Pancreas (tissue), 10 donors: ENCODE results near the gene FADS6. TPM values are rescaled to one million over a fixed set of nuclear protein-coding genes. Genes with fewer than 3 reads are reported as not detected.

Experiments used
- ATAC-seq, 4 donors: fragments of 200-7000 bp; cut with Tn5 transposase; one replicate each; pipeline versions ENCODE4 v1.8.0 to v1.9.1; 2020; ENCODE audit warnings: mild to moderate bottlenecking in 4 of 4, moderate library complexity in 4 of 4
- DNase-seq, 6 donors: peaks; one replicate each; pipeline ENCODE4 v3.0.0-alpha.2; 2020
- FAIRE-seq: peaks from 2 replicates; lab custom pipeline; 2012; peaks lifted over from hg19 to GRCh38; lab: Jason Lieb, UNC
- H3K27ac ChIP-seq, 4 donors: fragments of 200-600 bp; sonication (generic); 1 replicate in 3 of 4; 2 replicates in 1 of 4; pipeline versions ENCODE4 v1.5.0 to v1.8.0; 2020
- H3K27me3 ChIP-seq, 4 donors: fragments of 200-600 bp; one replicate each; pipeline ENCODE4 v1.8.0; 2021
- H3K36me3 ChIP-seq, 3 donors: fragments of 200-600 bp; sonication (generic) in 1 of 3; one replicate each; pipeline versions ENCODE4 v1.5.0 to v1.8.0; 2020 to 2021
- H3K4me1 ChIP-seq, 3 donors: fragments of 200-600 bp; one replicate each; pipeline ENCODE4 v1.8.0; 2021
- H3K4me3 ChIP-seq, 4 donors: fragments of 200-600 bp; sonication (generic) in 2 of 4; one replicate each; pipeline versions ENCODE4 v1.5.0 to v1.8.0; 2020 to 2021
- H3K9me3 ChIP-seq, 4 donors: fragments of 200-600 bp; one replicate each; pipeline ENCODE4 v1.8.0; 2021
- CTCF ChIP-seq, 4 donors: fragments of 200-600 bp; sonication (generic) in 3 of 4; IDR thresholded peaks; one replicate each; pipeline versions ENCODE4 v1.5.0 to v1.8.0; 2021; ENCODE audit warnings: antibody characterized with exemption in 4 of 4
- WGBS, 2 donors: extraction: QIAGEN DNeasy Blood & Tissue Kit; methylation state at CpG; one replicate each; pipeline ENCODE4 v1.1.7; 2013; 5-methylcytosine and 5-hydroxymethylcytosine counted together
- intact Hi-C, 3 donors: fragments of 100-400 bp; cut with DNase I; formaldehyde crosslinking; loops; one replicate each; pipeline versions ENCODE4 v1.11.1 to v1.14.2; 2022
- polyA plus RNA-seq, 2 donors: library from polyadenylated mRNA; stranded (reverse); fragments of 200-250 nt; gene quantifications; one replicate each; pipeline ENCODE4 v1.2.3, GENCODE V29; 2013
- total RNA-seq, 6 donors: library from RNA; stranded (reverse); fragmentation: NEBNext Ultra II Directional in 4 of 6; extraction: Animal tissue kit (Norgen Biotek cat#: 25700) in 4 of 6; gene quantifications; one replicate each; pipeline versions ENCODE4 v1.2.1 to v1.2.4, GENCODE V29; 2021 to 2023
- donor health status: healthy with polysubstance abuse.
- donor health status: DM: no; HTN: no; CAD: no; lungs with moderate emphysema.
- donor health status: DM: no; HTN: no; CAD: no.
- donor health status: control.
- donor health status: control.
- donor health status: Bipolar disorder and iron deficiency.
- donor health status: DM: yes; HTN: yes; CAD: no.
- donor health status: DM: no; HTN: no; CAD: no.
- donor health status: DM: no; HTN: no; CAD: no.
- donor health status: DM: yes; HTN: yes; CAD: no.

FADS6 gene
- total and polyA plus RNA-seq, 8 donors = 0.07 to 0.16 TPM; not detected in 6

DNA sequence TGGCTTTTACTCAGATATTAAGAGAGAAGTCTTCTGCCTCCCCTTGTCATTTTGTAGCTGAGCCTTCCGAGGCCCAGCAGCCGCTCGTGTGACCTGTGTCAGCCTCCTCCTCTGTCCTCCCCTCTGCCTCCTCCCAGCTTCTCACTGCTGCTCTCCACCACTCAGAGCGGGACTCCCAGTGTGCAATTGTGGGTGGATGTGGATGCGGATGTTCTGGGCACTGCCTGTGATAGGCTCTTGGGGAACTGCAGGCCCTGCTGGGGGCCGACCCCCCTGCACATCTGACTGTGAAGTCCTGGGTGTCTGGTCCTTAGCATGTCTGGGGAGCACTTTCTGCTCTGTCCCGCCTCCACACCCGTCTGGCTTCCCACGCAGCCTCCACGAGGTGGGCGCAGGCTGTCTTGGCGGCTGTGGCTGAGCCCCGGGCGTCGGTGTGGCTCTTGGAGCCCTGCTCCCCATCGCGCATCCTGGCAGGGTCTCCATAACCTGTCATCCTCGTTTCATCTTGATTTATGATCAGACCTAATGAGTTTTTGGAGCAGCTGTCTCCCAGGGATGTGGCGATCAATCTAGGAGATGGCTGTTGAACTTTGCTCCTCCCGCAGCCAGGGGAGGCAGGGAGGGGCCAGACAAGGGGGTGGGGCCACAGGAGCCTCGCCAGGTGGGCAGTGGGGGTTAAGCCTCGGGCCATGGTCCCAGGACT is 61.8 kb downstream of the FADS6 start:
- Histone ChIP-seq H3K36me3 (no peaks in the 10 kb centered on the region), H3K4me3 (no peak overlapping the region), H3K27ac (no peak overlapping the region), H3K9me3 (no peaks in the 10 kb centered on the region), H3K4me1 (no peaks in the 10 kb centered on the region), H3K27me3 (no peaks in the 10 kb centered on the region)
- intact Hi-C loops = no loop called here
- TF ChIP-seq CTCF (IDR thresholded peaks at IDR 0.05) = no peak
- ATAC-seq (no peak), DNase-seq (no peak), FAIRE-seq (no peak)
- 73 to 82% methylated on average over 22 of the region's 22 CpGs for WGBS, 2 donors

GRCh38 chr17:74830861-74831260 is 62.6 kb downstream of the FADS6 start:
- FAIRE-seq = no peak
- 92 to 95% methylated on average over 19 of the region's 19 CpGs for WGBS, 2 donors
- no peaks in the 10 kb centered on the region for H3K4me1 ChIP-seq

DNA sequence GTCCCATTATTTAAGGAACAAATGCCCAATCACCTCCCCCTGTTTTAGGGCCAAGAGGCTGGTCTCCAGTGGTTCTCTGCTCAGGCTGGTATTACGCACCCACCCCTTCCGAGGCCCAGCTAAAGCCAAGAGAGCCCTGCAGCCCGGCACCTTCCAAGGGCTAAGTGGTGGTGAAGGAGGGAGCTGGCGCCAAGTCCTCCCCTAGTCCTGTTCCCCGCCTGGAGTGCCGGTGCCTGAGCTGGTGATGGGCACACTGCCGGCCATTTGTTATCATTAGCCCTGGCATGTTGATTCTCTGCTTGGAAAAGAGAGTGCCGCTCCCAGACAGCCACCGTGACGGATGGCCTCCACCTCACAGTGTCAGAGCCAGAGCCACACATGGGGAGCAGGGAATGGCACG is 65.6 kb downstream of the FADS6 start:
- 93 to 94% methylated on average over 11 of the region's 11 CpGs for WGBS, 2 donors
- Histone ChIP-seq H3K36me3 (no peaks in the 10 kb centered on the region), H3K9me3 (no peaks in the 10 kb centered on the region), H3K27ac (no peak overlapping the region), H3K27me3 (no peaks in the 10 kb centered on the region), H3K4me1 (no peaks in the 10 kb centered on the region), H3K4me3 (no peak overlapping the region)
- ATAC-seq (no peak), FAIRE-seq (no peak), DNase-seq (peak in 1 of 6 donors; percentile 40)
- intact Hi-C loops = no loop called here
- TF ChIP-seq CTCF (IDR thresholded peaks at IDR 0.05) = no peak

More at GRCh38 chr17:74830861-74831260, 62.6 kb downstream of the FADS6 start:
- DNase-seq (peak in 1 of 6 donors; percentile 41), ATAC-seq (no peak)
- no peaks in the 10 kb centered on the region for H3K36me3 ChIP-seq
- no peak for TF ChIP-seq CTCF (IDR thresholded peaks at IDR 0.05)
- no peaks in the 10 kb centered on the region for H3K27me3 ChIP-seq
- H3K9me3 ChIP-seq = no peaks in the 10 kb centered on the region
- H3K27ac ChIP-seq = no peak overlapping the region
- intact Hi-C loops = no loop called here
- H3K4me3 ChIP-seq = no peak overlapping the region

Other genes starting within 250 kb of the FADS6 start
- gene CD300LF, start 180.7 kb downstream of the FADS6 start, total RNA-seq = 1 to 10 TPM in 1 of 6 donors, under 1 TPM in 5; 0.19 to 4.7 (median 0.26) TPM
- under 1 TPM; 0.28 to 0.42 TPM for gene CD300LF, start 180.7 kb downstream of the FADS6 start, polyA plus RNA-seq
- 1 to 10 TPM in 3 of 6 donors, under 1 TPM in 3; 0.79 to 1.8 (median 1.2) TPM for gene RAB37, start 156.4 kb downstream of the FADS6 start, total RNA-seq
- gene RAB37, start 156.4 kb downstream of the FADS6 start, polyA plus RNA-seq = 1 to 10 TPM; 1.3 to 3.1 TPM
- gene NHERF1, start 145.0 kb downstream of the FADS6 start, total RNA-seq = 10 to 100 TPM; 40.1 to 78.5 (median 55.9) TPM
- gene NHERF1, start 145.0 kb downstream of the FADS6 start, polyA plus RNA-seq = 10 to 100 TPM; 48.9 to 91.9 TPM
- 10 to 100 TPM; 14.4 to 27.6 (median 22.4) TPM for gene NAT9, start 117.3 kb downstream of the FADS6 start, total RNA-seq
- 10 to 100 TPM; 38.3 to 38.5 TPM for gene NAT9, start 117.3 kb downstream of the FADS6 start, polyA plus RNA-seq
- under 1 TPM in 3 of 6 donors, not detected in 3; 0.03 to 0.12 (median 0.06) TPM for gene GRIN2C, start 33.7 kb downstream of the FADS6 start, total RNA-seq
- gene GRIN2C, start 33.7 kb downstream of the FADS6 start, polyA plus RNA-seq = under 1 TPM; 0.09 to 0.15 TPM
- gene FDXR, start 20.6 kb downstream of the FADS6 start, total RNA-seq = 10 to 100 TPM in 4 of 6 donors, 1 to 10 TPM in 2; 4.3 to 15.1 (median 12.5) TPM
- 10 to 100 TPM in 1 of 2 donors, 1 to 10 TPM in 1; 8.5 to 11.4 TPM for gene FDXR, start 20.6 kb downstream of the FADS6 start, polyA plus RNA-seq
- gene USH1G, start 29.6 kb upstream of the FADS6 start, total RNA-seq = under 1 TPM in 5 of 6 donors, not detected in 1; 0.03 to 0.17 (median 0.09) TPM
- gene USH1G, start 29.6 kb upstream of the FADS6 start, polyA plus RNA-seq = under 1 TPM; 0.08 to 0.09 TPM
- not detected for gene OTOP2, start 30.6 kb upstream of the FADS6 start, total RNA-seq
- not detected for gene OTOP2, start 30.6 kb upstream of the FADS6 start, polyA plus RNA-seq
- under 1 TPM; 0.15 to 0.65 (median 0.39) TPM for gene OTOP3, start 42.3 kb upstream of the FADS6 start, total RNA-seq
- gene OTOP3, start 42.3 kb upstream of the FADS6 start, polyA plus RNA-seq = under 1 TPM; 0.15 to 0.35 TPM
- gene HID1, start 79.1 kb upstream of the FADS6 start, total RNA-seq = 100 to 1,000 TPM in 5 of 6 donors, 10 to 100 TPM in 1; 76.7 to 145 (median 117) TPM
- 100 to 1,000 TPM; 217 to 262 TPM for gene HID1, start 79.1 kb upstream of the FADS6 start, polyA plus RNA-seq
- 10 to 100 TPM in 1 of 6 donors, 1 to 10 TPM in 5; 2.3 to 11.2 (median 3.4) TPM for gene CDR2L, start 94.0 kb upstream of the FADS6 start, total RNA-seq
- gene CDR2L, start 94.0 kb upstream of the FADS6 start, polyA plus RNA-seq = 1 to 10 TPM; 4.6 to 5.7 TPM
- 10 to 100 TPM; 11.7 to 22.2 (median 14.1) TPM for gene MRPL58, start 119.0 kb upstream of the FADS6 start, total RNA-seq
- gene MRPL58, start 119.0 kb upstream of the FADS6 start, polyA plus RNA-seq = 10 to 100 TPM; 20.9 to 23.6 TPM
- 100 to 1,000 TPM in 4 of 6 donors, 10 to 100 TPM in 2; 81.6 to 121 (median 105) TPM for gene ATP5PD, start 153.3 kb upstream of the FADS6 start, total RNA-seq
- gene ATP5PD, start 153.3 kb upstream of the FADS6 start, polyA plus RNA-seq = 100 to 1,000 TPM; 215 to 229 TPM
- 10 to 100 TPM in 1 of 6 donors, 1 to 10 TPM in 5; 6.3 to 13.2 (median 8.5) TPM for gene KCTD2, start 153.6 kb upstream of the FADS6 start, total RNA-seq
- 10 to 100 TPM; 13.0 to 14.6 TPM for gene KCTD2, start 153.6 kb upstream of the FADS6 start, polyA plus RNA-seq
- gene SLC16A5, start 194.3 kb upstream of the FADS6 start, total RNA-seq = 1 to 10 TPM; 2.2 to 5.2 (median 4.0) TPM
- gene SLC16A5, start 194.3 kb upstream of the FADS6 start, polyA plus RNA-seq = 1 to 10 TPM; 7.8 to 8.8 TPM
- 1 to 10 TPM; 2.3 to 7.4 (median 3.4) TPM for gene ARMC7, start 216.3 kb upstream of the FADS6 start, total RNA-seq
- gene ARMC7, start 216.3 kb upstream of the FADS6 start, polyA plus RNA-seq = 1 to 10 TPM; 5.7 to 6.3 TPM
- 10 to 100 TPM; 14.4 to 32.3 (median 18.7) TPM for gene NT5C, start 238.1 kb upstream of the FADS6 start, total RNA-seq
- 10 to 100 TPM; 62.5 to 76.3 TPM for gene NT5C, start 238.1 kb upstream of the FADS6 start, polyA plus RNA-seq